SK-N-MC (cell line): Measurements from ENCODE around the gene PDE5A.
"Not testable (repeated sequence)": the region's sequence is repeated elsewhere in the genome, so short reads cannot be mapped to it uniquely, and the experiment has no call there.

Experiments
- EZH2 ChIP-seq: fragments of 200-600 bp; sonication (generic); IDR thresholded peaks from one replicate; pipeline ENCODE4 v1.6.1; 2017; ENCODE audit warnings: antibody characterized with exemption
- FOXP2 ChIP-seq: optimal IDR thresholded peaks from 2 replicates; pipeline ENCODE3; 2011; ENCODE audit warnings: mild to moderate bottlenecking, moderate library complexity; ENCODE audit not compliant: insufficient read depth; ENCODE audit errors: extremely low read length, control extremely low read depth
- POLR2AphosphoS5 ChIP-seq: IDR thresholded peaks from 2 replicates; pipeline ENCODE4 v1.6.1; 2012; ENCODE audit warnings: mild to moderate bottlenecking, low read depth, low read length, borderline replicate concordance

DNA sequence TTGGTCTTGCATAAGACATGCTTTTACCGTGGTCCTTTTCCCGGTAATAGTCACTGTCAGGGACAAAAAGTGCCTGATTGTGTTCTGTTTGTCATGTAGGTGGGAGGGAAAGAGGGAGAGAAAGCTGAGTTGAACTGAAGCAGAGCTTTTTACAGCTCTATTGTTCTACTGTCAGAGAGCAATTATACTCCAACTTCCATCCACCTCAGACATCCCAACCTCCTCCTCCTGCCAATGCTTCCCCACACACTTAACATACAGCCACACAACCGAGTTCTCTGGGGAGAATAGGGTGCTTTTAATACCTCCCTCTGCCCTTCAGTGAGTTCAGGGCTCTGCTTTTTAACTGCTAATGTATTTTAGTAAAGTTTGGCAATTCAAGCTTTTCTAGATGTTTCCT is 159.6 kb downstream of the PDE5A start:
- not testable (repeated sequence) for TF ChIP-seq EZH2, POLR2AphosphoS5, FOXP2
